Kidney (tissue), 22 donors: Measurements from ENCODE around the gene CIITA. TPM values are rescaled to one million over a fixed set of nuclear protein-coding genes. Genes with fewer than 3 reads are reported as not detected.

ENCODE experiments used
- DNase-seq, 5 donors: peaks; one replicate each; pipeline ENCODE4 v3.0.0-alpha.2; 2013 to 2020
- FAIRE-seq: peaks from 2 replicates; lab custom pipeline; 2012; peaks lifted over from hg19 to GRCh38; lab: Jason Lieb, UNC
- H3K27ac ChIP-seq, 2 donors: one replicate each; pipeline ENCODE4 v1.7.0; 2013; ENCODE audit warnings: low read depth in 2 of 2, low read length in 2 of 2, inconsistent platforms in 1 of 2
- H3K27me3 ChIP-seq: one replicate; pipeline ENCODE4 v1.7.1; 2013; ENCODE audit warnings: low read length, inconsistent platforms; ENCODE audit not compliant: control insufficient read depth, insufficient read depth
- H3K36me3 ChIP-seq, 3 donors: one replicate each; pipeline versions ENCODE4 v1.7.0 to v1.7.1; 2013; ENCODE audit warnings: low read length in 3 of 3, control low read depth in 1 of 3, inconsistent platforms in 1 of 3; ENCODE audit not compliant: insufficient read depth in 3 of 3, control insufficient read depth in 2 of 3
- H3K4me1 ChIP-seq, 3 donors: one replicate each; pipeline versions ENCODE4 v1.7.0 to v1.7.1; 2013; ENCODE audit warnings: low read length in 3 of 3, inconsistent platforms in 1 of 3, low read depth in 1 of 3; ENCODE audit not compliant: control insufficient read depth in 2 of 3, insufficient read depth in 2 of 3
- H3K4me3 ChIP-seq, 3 donors: one replicate each; pipeline versions ENCODE4 v1.7.0 to v1.8.1; 2013; ENCODE audit warnings: low read length in 3 of 3, control low read depth in 1 of 3, inconsistent platforms in 1 of 3
- H3K9ac ChIP-seq, 3 donors: one replicate each; pipeline versions ENCODE4 v1.7.0 to v1.7.1; 2013; ENCODE audit warnings: low read length in 3 of 3, control low read depth in 1 of 3, inconsistent platforms in 1 of 3
- H3K9me3 ChIP-seq, 3 donors: one replicate each; pipeline versions ENCODE4 v1.7.0 to v1.7.1; 2013; ENCODE audit warnings: low read length in 3 of 3, control low read depth in 1 of 3, inconsistent platforms in 1 of 3; ENCODE audit not compliant: control insufficient read depth in 2 of 3, insufficient read depth in 1 of 3
- intact Hi-C: fragments of 100-400 bp; cut with DNase I; formaldehyde crosslinking; loops from one replicate; pipeline ENCODE4 v1.11.1; 2022
- long read RNA-seq, 10 donors: library from polyadenylated mRNA in 1 of 10; unstranded in 1 of 10; transcript quantifications; one replicate each; pipeline ENCODE4 v2.0.0 and lab custom pipeline, GENCODE V29; 2021 to 2026
- polyA plus RNA-seq: library from polyadenylated mRNA; stranded (reverse); fragments of 350-450 nt; fragmentation: Illumina TruSeq; extraction: RNeasy Lipid Tissue Mini Kit (QIAGEN cat#74804); gene quantifications from one replicate; pipeline ENCODE4 v1.2.3, GENCODE V29; 2014; ENCODE audit warnings: low read depth, low replicate concordance; ENCODE audit not compliant: insufficient read depth
- total RNA-seq: library from RNA; stranded (reverse); fragmentation: NEBNext Ultra II Directional; extraction: Animal tissue kit (Norgen Biotek cat#: 25700); gene quantifications from one replicate; pipeline ENCODE4 v1.2.1, GENCODE V29; 2021
- TF ChIP-seq, protein P1 (sequence below): IDR thresholded peaks from 3 replicates; pipeline ENCODE4 v1.5.1; 2012; ENCODE audit warnings: mild to moderate bottlenecking, moderate library complexity, borderline replicate concordance; ENCODE audit not compliant: insufficient read depth; ENCODE audit errors: extremely low read depth
- donor health status: control.
- donor health status: control.
- donor health status: control.
- donor health status: control.
- donor health status: control.
- donor health status: DM: yes; HTN: yes; CAD: no.
- donor health status: Normal renal cell carcinoma (clear cell type).

CIITA gene, protein sequence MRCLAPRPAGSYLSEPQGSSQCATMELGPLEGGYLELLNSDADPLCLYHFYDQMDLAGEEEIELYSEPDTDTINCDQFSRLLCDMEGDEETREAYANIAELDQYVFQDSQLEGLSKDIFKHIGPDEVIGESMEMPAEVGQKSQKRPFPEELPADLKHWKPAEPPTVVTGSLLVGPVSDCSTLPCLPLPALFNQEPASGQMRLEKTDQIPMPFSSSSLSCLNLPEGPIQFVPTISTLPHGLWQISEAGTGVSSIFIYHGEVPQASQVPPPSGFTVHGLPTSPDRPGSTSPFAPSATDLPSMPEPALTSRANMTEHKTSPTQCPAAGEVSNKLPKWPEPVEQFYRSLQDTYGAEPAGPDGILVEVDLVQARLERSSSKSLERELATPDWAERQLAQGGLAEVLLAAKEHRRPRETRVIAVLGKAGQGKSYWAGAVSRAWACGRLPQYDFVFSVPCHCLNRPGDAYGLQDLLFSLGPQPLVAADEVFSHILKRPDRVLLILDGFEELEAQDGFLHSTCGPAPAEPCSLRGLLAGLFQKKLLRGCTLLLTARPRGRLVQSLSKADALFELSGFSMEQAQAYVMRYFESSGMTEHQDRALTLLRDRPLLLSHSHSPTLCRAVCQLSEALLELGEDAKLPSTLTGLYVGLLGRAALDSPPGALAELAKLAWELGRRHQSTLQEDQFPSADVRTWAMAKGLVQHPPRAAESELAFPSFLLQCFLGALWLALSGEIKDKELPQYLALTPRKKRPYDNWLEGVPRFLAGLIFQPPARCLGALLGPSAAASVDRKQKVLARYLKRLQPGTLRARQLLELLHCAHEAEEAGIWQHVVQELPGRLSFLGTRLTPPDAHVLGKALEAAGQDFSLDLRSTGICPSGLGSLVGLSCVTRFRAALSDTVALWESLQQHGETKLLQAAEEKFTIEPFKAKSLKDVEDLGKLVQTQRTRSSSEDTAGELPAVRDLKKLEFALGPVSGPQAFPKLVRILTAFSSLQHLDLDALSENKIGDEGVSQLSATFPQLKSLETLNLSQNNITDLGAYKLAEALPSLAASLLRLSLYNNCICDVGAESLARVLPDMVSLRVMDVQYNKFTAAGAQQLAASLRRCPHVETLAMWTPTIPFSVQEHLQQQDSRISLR
- total RNA-seq (50.5 TPM), polyA plus RNA-seq (8.3 TPM)
- long read RNA-seq, donor 1: 0 reads
- long read RNA-seq, donor 2, partial matches to known transcripts: 0 of 24 reads
- long read RNA-seq, donor 2, other reads (novel, unspliced or antisense): 24 of 24 reads
- long read RNA-seq, donor 3: 0 reads
- long read RNA-seq, donor 4: 0 reads
- long read RNA-seq, donor 5: 0 reads
- long read RNA-seq, donor 6: 0 reads
- long read RNA-seq, donor 7, full-length matches to known transcripts: 1 of 15 reads
- long read RNA-seq, donor 7, partial matches to known transcripts: 4 of 15 reads
- long read RNA-seq, donor 7, other reads (novel, unspliced or antisense): 10 of 15 reads
- long read RNA-seq, donor 8: 0 reads
- long read RNA-seq, donor 9, partial matches to known transcripts: 12 of 12 reads
- long read RNA-seq, donor 9, other reads (novel, unspliced or antisense): 0 of 12 reads
- long read RNA-seq, donor 10: 0 reads

DNA sequence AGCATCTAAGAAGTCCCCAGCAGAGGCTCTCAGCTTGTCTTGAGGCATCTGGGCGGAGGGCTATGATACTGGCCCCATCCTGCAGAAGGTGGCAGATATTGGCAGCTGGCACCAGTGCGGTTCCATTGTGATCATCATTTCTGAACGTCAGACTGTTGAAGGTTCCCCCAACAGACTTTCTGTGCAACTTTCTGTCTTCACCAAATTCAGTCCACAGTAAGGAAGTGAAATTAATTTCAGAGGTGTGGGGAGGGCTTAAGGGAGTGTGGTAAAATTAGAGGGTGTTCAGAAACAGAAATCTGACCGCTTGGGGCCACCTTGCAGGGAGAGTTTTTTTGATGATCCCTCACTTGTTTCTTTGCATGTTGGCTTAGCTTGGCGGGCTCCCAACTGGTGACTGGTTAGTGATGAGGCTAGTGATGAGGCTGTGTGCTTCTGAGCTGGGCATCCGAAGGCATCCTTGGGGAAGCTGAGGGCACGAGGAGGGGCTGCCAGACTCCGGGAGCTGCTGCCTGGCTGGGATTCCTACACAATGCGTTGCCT is at the start of gene CIITA:
TSS of gene CIITA (plus strand) at position 404 of the 543 bp plus-strand sequence. CDS start at position 533, 129 bp downstream.
- H3K4me3 ChIP-seq: peak within 1 kb of the TSS in 1 of 3 donors; percentile 83
- no peak within 1 kb of the TSS for H3K9ac ChIP-seq
- intact Hi-C loops: no loop called here
- peaks cover 5% of the 10 kb centered on the region for H3K27me3 ChIP-seq
- peak within 1 kb of the TSS; percentile 36 to 45 for H3K27ac ChIP-seq
- peak in 2 of 5 donors; percentile 58 to 90 for DNase-seq
- peaks cover 0 to 23% (median 4%) of the 10 kb centered on the region in 3 donors for H3K4me1 ChIP-seq
- TF ChIP-seq, protein P1, sequence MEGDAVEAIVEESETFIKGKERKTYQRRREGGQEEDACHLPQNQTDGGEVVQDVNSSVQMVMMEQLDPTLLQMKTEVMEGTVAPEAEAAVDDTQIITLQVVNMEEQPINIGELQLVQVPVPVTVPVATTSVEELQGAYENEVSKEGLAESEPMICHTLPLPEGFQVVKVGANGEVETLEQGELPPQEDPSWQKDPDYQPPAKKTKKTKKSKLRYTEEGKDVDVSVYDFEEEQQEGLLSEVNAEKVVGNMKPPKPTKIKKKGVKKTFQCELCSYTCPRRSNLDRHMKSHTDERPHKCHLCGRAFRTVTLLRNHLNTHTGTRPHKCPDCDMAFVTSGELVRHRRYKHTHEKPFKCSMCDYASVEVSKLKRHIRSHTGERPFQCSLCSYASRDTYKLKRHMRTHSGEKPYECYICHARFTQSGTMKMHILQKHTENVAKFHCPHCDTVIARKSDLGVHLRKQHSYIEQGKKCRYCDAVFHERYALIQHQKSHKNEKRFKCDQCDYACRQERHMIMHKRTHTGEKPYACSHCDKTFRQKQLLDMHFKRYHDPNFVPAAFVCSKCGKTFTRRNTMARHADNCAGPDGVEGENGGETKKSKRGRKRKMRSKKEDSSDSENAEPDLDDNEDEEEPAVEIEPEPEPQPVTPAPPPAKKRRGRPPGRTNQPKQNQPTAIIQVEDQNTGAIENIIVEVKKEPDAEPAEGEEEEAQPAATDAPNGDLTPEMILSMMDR: no peak
- H3K36me3 ChIP-seq: no peaks in the 10 kb centered on the region
- H3K9me3 ChIP-seq: no peaks in the 10 kb centered on the region
- no peak for FAIRE-seq

DNA sequence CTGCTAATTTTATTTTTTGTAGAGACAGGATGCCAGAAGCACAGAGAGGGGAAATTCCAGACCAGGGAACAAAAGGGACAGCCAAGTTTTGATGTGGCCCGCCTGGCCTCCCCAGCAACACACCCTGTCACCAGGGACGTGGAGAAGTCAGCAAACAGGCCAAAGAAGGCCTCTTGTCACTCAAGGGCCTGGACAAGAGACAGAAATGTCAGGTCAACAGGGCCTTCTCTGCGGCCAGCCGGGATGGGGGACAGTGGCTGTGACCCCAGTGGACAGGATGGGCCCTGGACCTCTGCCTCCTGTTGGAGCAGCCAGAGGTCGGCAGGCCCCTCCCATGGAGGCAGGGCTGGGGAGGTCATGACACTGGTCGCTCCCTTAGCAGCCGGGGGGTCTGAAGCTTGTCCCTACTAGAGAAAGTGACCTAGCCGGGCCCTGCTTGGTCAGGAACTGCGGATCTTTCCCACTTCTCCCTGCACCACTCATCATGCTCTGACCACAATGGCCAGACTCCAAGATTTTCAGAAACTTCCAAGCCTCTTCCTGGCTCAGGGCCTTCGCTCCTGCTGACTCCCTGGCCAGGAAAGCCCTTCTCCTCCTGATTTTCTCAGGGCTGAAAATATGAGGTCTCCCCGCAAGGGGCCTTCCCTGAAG is 49.2 kb upstream of the CIITA start:
- no peak overlapping the region for H3K4me3 ChIP-seq
- no peak for FAIRE-seq
- intact Hi-C loops: no loop called here

More for the DNA sequence above, 49.2 kb upstream of the CIITA start:
- H3K9me3 ChIP-seq: no peaks in the 10 kb centered on the region
- H3K9ac ChIP-seq: peak overlapping the region in 1 of 3 donors; percentile 44
- no peaks in the 10 kb centered on the region for H3K36me3 ChIP-seq
- TF ChIP-seq, protein P1: no peak
- peak overlapping the region; percentile 77 to 87 for H3K27ac ChIP-seq
- no peaks in the 10 kb centered on the region for H3K27me3 ChIP-seq
- H3K4me1 ChIP-seq: peaks cover 0 to 20% (median 13%) of the 10 kb centered on the region in 3 donors
- DNase-seq: peak in 3 of 5 donors; percentile 44 to 97 (median 79)
